GM12801 (cell line): ENCODE data around the gene FKBP9.

ENCODE experiments used
- TF ChIP-seq, protein P1 (sequence below): IDR thresholded peaks from one replicate; pipeline ENCODE4 v1.5.1; 2011; ENCODE audit warnings: control low read depth; ENCODE audit not compliant: insufficient read length; ENCODE audit errors: extremely low read depth

The FKBP9 gene

DNA sequence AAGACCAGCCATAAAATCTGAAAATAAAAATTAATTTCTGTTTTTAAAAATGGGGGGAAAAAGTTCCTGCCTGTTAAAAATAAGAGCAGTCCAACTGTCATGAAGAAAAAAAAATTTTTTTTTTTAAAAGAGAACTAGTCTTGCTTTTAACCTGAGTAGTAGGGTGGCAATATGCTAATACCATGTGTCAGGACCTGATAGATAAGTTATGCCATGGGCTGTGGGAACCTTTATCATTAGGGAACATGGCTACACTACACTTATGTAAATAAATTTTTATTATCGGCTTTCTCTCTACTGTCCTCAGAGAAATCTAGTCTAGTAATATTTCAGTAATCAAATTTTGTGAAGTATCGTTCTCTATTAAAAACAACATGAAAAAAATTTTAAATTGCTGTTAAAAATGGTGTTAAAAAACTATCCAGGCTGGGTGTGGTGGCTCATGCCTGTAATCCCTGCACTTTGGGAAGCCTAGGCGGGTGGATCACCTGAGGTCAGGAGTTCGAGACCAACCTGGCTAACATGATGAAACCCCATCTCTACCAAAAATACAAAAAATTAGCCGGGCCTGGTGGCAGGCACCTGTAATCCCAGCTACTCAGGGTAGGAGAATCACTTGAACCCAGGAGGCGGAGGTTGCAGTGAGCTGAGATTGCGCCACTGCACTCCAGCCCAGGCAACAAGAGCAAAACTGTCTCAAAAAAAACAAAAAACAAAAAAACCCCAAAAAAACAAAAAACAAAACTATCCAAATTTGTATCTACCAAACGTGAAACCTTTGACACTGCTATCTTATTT is 84.6 kb downstream of the FKBP9 start:
- TF ChIP-seq, protein P1, sequence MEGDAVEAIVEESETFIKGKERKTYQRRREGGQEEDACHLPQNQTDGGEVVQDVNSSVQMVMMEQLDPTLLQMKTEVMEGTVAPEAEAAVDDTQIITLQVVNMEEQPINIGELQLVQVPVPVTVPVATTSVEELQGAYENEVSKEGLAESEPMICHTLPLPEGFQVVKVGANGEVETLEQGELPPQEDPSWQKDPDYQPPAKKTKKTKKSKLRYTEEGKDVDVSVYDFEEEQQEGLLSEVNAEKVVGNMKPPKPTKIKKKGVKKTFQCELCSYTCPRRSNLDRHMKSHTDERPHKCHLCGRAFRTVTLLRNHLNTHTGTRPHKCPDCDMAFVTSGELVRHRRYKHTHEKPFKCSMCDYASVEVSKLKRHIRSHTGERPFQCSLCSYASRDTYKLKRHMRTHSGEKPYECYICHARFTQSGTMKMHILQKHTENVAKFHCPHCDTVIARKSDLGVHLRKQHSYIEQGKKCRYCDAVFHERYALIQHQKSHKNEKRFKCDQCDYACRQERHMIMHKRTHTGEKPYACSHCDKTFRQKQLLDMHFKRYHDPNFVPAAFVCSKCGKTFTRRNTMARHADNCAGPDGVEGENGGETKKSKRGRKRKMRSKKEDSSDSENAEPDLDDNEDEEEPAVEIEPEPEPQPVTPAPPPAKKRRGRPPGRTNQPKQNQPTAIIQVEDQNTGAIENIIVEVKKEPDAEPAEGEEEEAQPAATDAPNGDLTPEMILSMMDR, result no peak

DNA sequence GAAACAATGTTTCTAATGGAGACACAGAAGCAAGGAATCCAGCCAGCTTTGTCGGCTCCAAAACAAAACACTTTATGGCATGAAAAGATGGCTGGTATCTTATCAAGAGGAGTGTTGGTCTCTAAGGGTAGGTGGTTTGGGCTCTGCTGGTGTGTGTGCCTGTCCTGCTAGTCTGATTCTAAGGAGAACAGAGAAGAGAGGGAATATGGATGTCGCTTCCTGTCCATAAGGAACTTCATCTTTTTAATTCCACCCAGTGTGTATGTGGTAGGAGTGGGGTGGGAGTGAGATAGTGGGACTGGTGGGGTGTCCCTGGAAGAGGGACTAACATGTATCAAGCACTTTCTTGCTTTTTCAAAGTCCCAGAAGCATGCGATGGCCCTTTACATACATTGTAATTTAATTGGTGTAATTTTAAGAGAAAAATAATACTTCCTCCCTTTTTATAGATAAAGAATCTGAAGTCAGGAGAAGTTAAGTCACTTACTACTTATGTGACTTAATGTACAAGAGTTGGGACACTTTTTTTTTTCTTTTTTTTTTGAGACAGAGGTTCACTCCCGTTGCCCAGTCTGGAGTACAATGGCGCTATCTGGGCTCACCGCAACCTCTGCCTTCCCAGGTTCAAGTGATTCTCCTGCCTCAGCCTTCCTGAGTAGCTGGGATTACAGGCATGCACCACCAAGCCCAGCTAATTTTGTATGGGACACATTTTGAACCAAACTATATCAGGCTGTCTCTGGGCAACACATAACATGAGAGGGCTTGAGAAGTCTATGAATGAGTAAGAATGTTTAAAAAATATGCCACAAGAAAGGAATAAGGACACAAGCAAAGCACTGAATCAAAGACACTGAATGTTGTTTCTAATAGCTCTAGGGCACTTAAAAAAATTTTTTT is 86.5 kb downstream of the FKBP9 start:
- TF ChIP-seq, protein P1, result no peak

DNA sequence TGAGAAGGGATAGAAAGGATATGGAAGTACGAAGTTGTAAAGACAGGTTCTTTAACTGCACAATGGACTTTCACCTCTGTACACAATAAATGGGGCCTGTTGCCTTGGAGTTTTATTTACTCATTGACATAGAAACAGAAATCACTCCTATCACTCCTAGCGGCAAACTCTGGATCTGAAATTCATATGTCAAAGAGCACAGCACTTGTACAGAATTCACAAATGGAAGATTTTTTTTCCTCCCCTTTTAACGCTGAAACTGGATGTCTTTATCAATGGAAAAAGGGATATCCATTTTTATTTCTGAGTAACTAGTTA is 87.1 kb downstream of the FKBP9 start:
- TF ChIP-seq, protein P1, result no peak

DNA sequence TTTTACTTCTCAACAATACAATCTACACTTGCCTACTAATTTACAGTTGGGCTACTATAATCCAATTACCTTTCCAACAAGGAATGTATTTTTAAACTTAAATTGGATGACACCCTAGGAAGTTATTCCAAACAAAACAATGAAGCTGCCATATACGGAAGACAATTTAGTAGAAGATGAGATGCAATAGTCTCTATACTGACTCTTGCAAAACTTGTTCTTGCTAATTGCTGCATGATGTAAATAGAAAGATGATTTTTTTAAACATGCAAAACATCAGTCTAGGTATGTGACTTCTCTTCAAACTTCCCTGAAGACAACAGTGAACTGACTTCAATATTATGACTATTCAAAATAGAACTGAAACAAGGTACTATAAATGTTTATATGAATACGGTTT is 87.7 kb downstream of the FKBP9 start:
- TF ChIP-seq, protein P1, result no peak

DNA sequence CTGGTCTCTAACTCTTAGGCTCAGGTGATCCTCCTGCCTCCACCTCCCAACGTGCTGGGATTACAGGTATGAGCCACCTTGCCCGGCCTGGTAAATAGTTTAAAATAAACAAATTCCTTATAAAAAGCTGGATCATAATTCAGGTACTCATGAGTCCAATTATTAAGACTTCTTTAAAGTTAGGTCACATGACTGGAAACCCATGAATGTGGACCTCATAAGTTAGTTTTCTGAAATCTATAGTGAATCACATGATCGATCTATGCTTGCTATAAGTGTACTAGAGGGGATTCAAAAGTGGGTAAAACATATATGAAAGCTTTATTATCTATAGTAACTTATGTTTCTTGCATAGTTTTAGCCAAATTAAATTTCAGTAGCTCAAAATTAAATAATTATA is 91.0 kb downstream of the FKBP9 start:
- TF ChIP-seq, protein P1, result no peak

DNA sequence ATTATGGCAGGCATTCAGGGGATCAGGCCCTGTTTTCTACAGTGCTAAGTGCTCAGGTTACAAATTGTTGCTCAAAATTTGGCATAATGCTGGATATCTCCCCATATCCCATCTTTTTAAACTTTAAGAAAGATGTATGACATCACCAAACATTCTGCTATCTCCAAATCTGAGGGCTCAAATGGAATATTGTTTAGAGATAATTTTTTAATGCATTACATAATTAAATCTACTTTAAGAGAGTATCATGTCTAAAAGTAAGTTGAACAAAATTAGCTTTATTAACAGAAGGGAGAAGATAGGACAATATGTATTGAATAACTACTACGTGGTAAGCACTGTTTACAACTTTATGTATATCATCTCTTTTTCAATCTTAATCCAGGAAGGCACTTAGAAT is 91.5 kb downstream of the FKBP9 start:
- TF ChIP-seq, protein P1, result no peak

DNA sequence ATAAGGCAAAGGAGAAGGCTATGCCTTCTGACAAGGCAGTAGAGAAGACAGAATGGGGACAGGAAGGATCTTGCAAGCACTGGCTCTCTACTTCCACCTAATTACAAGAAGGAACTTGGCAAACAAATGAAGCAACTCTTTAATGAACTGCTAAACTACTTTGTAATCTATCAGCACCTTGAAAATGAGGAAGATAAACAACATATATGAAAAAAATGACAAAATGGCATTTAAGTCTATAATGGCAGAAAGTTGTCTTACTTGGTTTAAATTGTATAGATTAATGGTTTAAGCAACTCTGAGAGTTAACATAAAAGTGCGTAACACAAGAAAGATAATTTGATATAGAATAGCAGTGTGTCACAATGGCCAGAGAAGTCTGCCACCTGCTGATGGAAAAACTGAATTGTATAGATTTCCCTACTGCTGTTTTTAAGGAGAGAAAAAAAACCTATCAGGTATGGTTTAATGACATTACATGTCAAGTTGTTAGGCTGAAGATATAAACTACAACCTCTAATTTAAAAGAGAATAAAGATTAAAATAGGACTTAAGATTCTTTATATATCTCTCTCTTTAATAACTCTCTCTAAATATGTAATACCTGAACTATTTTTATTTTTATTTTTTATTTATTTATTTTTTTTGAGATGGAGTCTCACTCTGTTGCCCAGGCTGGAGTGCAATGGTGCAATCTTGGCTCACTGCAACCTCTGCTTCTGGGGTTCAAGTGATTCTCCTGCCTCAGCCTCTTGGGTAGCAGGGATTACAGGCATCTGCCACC is 93.5 kb downstream of the FKBP9 start:
- TF ChIP-seq, protein P1, result no peak
